Prostate gland (tissue), 2 donors: ENCODE results near the gene RPS25. TPM values are rescaled to one million over a fixed set of nuclear protein-coding genes. Genes with fewer than 3 reads are reported as not detected.

Experiments used
- DNase-seq: peaks from one replicate; pipeline ENCODE4 v3.0.0-alpha.2; 2019; ENCODE audit warnings: low spot score
- H3K27ac ChIP-seq, 2 donors: fragments of 200-600 bp; sonication (generic); 2 replicates each; pipeline ENCODE4 v1.5.1; 2017 to 2019
- H3K27me3 ChIP-seq: fragments of 200-600 bp; sonication (generic); replicated peaks from 2 replicates; pipeline ENCODE4 v1.5.1; 2019; ENCODE audit not compliant: insufficient read depth
- H3K36me3 ChIP-seq, 2 donors: fragments of 200-600 bp; sonication (generic); 1 replicate in 1 of 2; 2 replicates in 1 of 2; pipeline versions ENCODE4 v1.5.1 to v1.8.1; 2017 to 2019
- H3K4me1 ChIP-seq: fragments of 200-600 bp; sonication (generic); replicated peaks from 2 replicates; pipeline ENCODE4 v1.5.1; 2019
- H3K4me3 ChIP-seq, 2 donors: fragments of 200-600 bp; sonication (generic); 2 replicates each; pipeline ENCODE4 v1.5.1; 2017 to 2019
- H3K9me3 ChIP-seq: fragments of 200-600 bp; sonication (generic); 2 replicates; pipeline ENCODE4 v1.5.1; 2017
- CTCF ChIP-seq, 4 experiments: fragments of 200-600 bp in 2 of 4; fragments of 450-650 bp in 2 of 4; sonication (generic) in 2 of 4; IDR thresholded peaks; 1 replicate in 3 of 4; 2 replicates in 1 of 4; pipeline ENCODE4 v1.5.1; 2016 to 2019; ENCODE audit warnings: antibody characterized with exemption in 4 of 4, mild to moderate bottlenecking in 2 of 4, moderate library complexity in 2 of 4
- POLR2A ChIP-seq: fragments of 450-650 bp; IDR thresholded peaks from one replicate; pipeline ENCODE4 v1.6.1; 2016; ENCODE audit warnings: antibody characterized with exemption, mild to moderate bottlenecking
- POLR2AphosphoS5 ChIP-seq: sonication (generic); formaldehyde crosslinking; IDR thresholded peaks from one replicate; pipeline ENCODE4 v1.6.1; 2017; ENCODE audit warnings: antibody characterized with exemption
- WGBS: methylation state at CpG from one replicate; pipeline ENCODE4 v1.1.5; 2018; 5-methylcytosine and 5-hydroxymethylcytosine counted together
- intact Hi-C: fragments of 100-400 bp; cut with DNase I; formaldehyde crosslinking; loops from one replicate; pipeline ENCODE4 v1.14.2; 2022
- total RNA-seq, 2 donors: library from RNA; depleted of rRNA; stranded (reverse); fragments of >200 nt; gene quantifications; one replicate each; pipeline ENCODE4 v1.1.0, GENCODE V29; 2016

RPS25 gene
- 1,000 to 10,000 TPM in 1 of 2 donors, 100 to 1,000 TPM in 1; 949 to 1,730 TPM for total RNA-seq

DNA sequence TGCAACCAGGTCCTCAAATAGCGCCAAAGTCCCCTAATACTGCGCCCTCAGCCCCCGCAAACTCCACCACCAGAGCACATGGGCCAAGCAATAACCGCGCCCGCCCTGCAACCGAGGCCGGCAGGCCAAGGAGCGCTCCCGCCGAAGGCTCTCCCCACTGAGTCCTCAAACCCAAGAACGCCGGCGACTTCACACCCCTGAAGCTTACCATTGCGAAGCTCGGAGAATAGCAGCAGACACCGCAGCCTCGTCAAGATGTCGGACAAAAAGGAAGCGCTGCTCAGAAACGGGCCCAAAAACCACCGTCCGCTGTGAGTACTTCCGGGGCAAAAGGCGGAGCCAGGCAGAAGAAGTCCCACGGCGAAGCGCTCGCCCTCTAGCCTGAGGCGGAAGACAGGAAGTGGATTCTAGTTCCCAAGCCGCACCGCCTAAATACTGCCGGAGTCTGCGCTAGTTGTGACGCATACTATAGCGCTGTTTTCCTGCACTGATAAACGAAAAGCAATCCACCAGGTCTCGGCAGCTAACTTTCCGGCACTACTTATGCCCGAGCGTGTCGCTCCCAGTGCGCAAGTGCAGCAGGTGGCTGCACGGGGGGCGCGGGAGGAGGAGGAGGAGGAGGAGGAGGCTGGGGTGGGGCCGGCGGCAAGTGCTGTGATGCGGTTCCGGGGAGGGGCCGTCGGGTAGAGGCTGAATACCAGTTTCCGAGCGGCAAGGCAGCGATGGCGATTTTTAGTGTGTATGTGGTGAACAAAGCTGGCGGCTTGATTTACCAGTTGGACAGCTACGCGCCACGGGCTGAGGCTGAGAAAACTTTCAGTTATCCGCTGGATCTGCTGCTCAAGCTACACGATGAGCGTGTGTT, at the start of gene RPS25, which contains the start of gene TRAPPC4:
RPS25 (minus strand) TSS at position 270 of the 865 bp plus-strand sequence; CDS start at position 211, 59 bp downstream.
TRAPPC4 (plus strand) TSS at position 693 of the 865 bp plus-strand sequence; CDS start at position 723, 30 bp downstream.
- Histone ChIP-seq H3K36me3 (peaks cover 7 to 10% of the 10 kb centered on the region in 2 donors), H3K4me1 (peaks cover 6% of the 10 kb centered on the region), H3K27me3 (no peaks in the 10 kb centered on the region), H3K27ac (peak within 1 kb of the TSS; percentile 93 to 94), H3K9me3 (no peaks in the 10 kb centered on the region), H3K4me3 (peak within 1 kb of the TSS; percentile 83 to 89)
- peak; percentile 96 for DNase-seq
- peak in 3 of 4 experiments; percentile 6 to 30 (median 12) for TF ChIP-seq CTCF (IDR thresholded peaks at IDR 0.05)
- TF ChIP-seq POLR2A = peak; percentile 48
- peak; percentile 97 for TF ChIP-seq POLR2AphosphoS5
- under 1% methylated on average over 63 of the region's 63 CpGs for WGBS
- intact Hi-C loops = no loop called here

DNA sequence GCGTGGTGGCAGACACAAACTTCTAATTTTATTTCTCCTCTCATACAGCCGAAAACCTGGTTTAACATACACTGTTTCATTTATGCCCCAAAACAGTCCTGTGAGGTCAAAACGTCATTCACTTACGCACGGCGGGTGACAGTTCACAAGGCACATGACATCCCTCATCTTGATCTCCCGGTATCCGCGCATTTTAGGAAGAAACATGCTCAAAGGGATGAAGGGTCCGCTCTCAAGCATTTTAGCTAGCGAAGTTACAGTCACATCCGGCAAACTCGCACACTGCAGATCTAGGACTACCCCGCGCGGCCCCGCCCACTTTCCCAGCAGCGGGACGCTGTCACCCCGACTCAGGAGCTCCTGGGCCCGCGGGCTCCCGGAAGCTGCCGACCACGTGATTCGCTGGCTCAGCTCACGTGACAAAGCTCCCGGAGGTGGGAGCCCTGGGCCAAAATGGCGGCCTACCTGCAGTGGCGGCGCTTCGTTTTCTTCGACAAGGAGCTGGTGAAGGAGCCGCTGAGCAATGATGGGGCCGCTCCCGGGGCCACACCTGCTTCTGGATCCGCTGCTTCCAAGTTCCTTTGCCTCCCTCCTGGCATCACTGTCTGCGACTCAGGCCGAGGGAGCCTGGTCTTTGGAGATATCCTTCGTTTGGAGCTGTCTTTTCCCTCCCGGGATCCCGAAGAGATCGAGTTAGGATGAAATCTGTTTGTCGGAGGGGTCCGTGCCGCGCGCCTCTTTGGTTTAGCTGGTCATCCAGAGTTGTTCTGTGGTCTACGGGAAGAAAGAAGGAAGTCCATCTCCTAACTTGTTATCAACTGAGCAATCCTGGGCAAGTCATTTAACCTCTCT, 49.5 kb upstream of the RPS25 start, which contains the start of gene VPS11:
VPS11 (plus strand) TSS at position 448 of the 852 bp plus-strand sequence; CDS start at position 454, 6 bp downstream.
- TF ChIP-seq POLR2AphosphoS5 (peak; percentile 97), CTCF (IDR thresholded peaks at IDR 0.05) (peak in 1 of 4 experiments; percentile 20), POLR2A (peak; percentile 65)
- H3K9me3 ChIP-seq = no peaks in the 10 kb centered on the region
- H3K36me3 ChIP-seq = peaks cover 0 to 3% of the 10 kb centered on the region in 2 donors
- H3K27ac ChIP-seq = peak within 1 kb of the TSS; percentile 74 to 86
- intact Hi-C loops = no loop called here
- peak within 1 kb of the TSS; percentile 54 to 90 for H3K4me3 ChIP-seq
- peak; percentile 98 for DNase-seq
- H3K4me1 ChIP-seq = peaks cover 9% of the 10 kb centered on the region
- H3K27me3 ChIP-seq = no peaks in the 10 kb centered on the region
- under 1% methylated on average over 49 of the region's 49 CpGs for WGBS

GRCh38 chr11:119065369-119065768, 47.2 kb upstream of the RPS25 start:
- intact Hi-C loops = no loop called here
- H3K4me3 ChIP-seq = no peak overlapping the region
- peaks cover 9% of the 10 kb centered on the region for H3K4me1 ChIP-seq
- no peaks in the 10 kb centered on the region for H3K9me3 ChIP-seq
- TF ChIP-seq POLR2A (no peak), POLR2AphosphoS5 (no peak), CTCF (IDR thresholded peaks at IDR 0.05) (peak in 1 of 4 experiments; percentile 22)
- DNase-seq = no peak
- WGBS = 56% methylated on average over 4 of the region's 4 CpGs
- no peaks in the 10 kb centered on the region for H3K27me3 ChIP-seq
- no peak overlapping the region for H3K27ac ChIP-seq
- no peaks in the 10 kb centered on the region for H3K36me3 ChIP-seq

GRCh38 chr11:119062779-119063178, 44.6 kb upstream of the RPS25 start:
- Histone ChIP-seq H3K36me3 (no peaks in the 10 kb centered on the region), H3K9me3 (no peaks in the 10 kb centered on the region), H3K4me3 (no peak overlapping the region), H3K27me3 (no peaks in the 10 kb centered on the region), H3K27ac (no peak overlapping the region), H3K4me1 (peaks cover 10% of the 10 kb centered on the region)
- DNase-seq = no peak
- 75% methylated on average over 5 of the region's 5 CpGs for WGBS
- intact Hi-C loops = no loop called here
- TF ChIP-seq POLR2AphosphoS5 (no peak), CTCF (IDR thresholded peaks at IDR 0.05) (no peak), POLR2A (no peak)
